Esophagus muscularis mucosa (tissue), 4 donors: ENCODE data around the gene COQ10B. TPM values are rescaled to one million over a fixed set of nuclear protein-coding genes. Genes with fewer than 3 reads are reported as not detected.

ENCODE experiments used
- DNase-seq: peaks from one replicate; pipeline ENCODE4 v3.0.0-alpha.2; 2017; ENCODE audit errors: extremely low spot score
- H3K27ac ChIP-seq, 4 donors: fragments of 200-600 bp; sonication (generic); replicated peaks in 1 of 4; 1 replicate in 3 of 4; 2 replicates in 1 of 4; pipeline ENCODE4 v1.5.1; 2016 to 2019; ENCODE audit warnings: mild to moderate bottlenecking in 1 of 4
- H3K27me3 ChIP-seq, 4 donors: fragments of 200-600 bp; sonication (generic); one replicate each; pipeline versions ENCODE4 v1.5.1 to v1.6.0; 2016 to 2019
- H3K36me3 ChIP-seq, 4 donors: fragments of 200-600 bp; sonication (generic); one replicate each; pipeline ENCODE4 v1.5.1; 2016 to 2019
- H3K4me1 ChIP-seq, 4 donors: fragments of 200-600 bp; sonication (generic); one replicate each; pipeline ENCODE4 v1.5.1; 2016 to 2019
- H3K4me3 ChIP-seq, 4 donors: fragments of 200-600 bp; sonication (generic); 1 replicate in 2 of 4; 2 replicates in 2 of 4; pipeline ENCODE4 v1.5.1; 2016 to 2019; ENCODE audit warnings: mild to moderate bottlenecking in 4 of 4, moderate library complexity in 1 of 4
- H3K9me3 ChIP-seq, 4 donors: fragments of 200-600 bp; sonication (generic); 1 replicate in 3 of 4; 2 replicates in 1 of 4; pipeline ENCODE4 v1.5.1; 2016 to 2019
- EP300 ChIP-seq: sonication (generic); formaldehyde crosslinking; IDR thresholded peaks from one replicate; pipeline ENCODE4 v1.6.1; 2017; ENCODE audit warnings: antibody characterized with exemption
- POLR2A ChIP-seq: fragments of 450-650 bp; IDR thresholded peaks from one replicate; pipeline ENCODE4 v1.6.1; 2017; ENCODE audit warnings: antibody characterized with exemption, moderate library complexity, mild to moderate bottlenecking, low read depth
- POLR2AphosphoS5 ChIP-seq, 2 donors: sonication (generic); formaldehyde crosslinking; IDR thresholded peaks; one replicate each; pipeline ENCODE4 v1.6.1; 2017; ENCODE audit warnings: antibody characterized with exemption in 2 of 2
- WGBS: methylation state at CpG from one replicate; pipeline ENCODE4 v1.1.5; 2018; 5-methylcytosine and 5-hydroxymethylcytosine counted together
- intact Hi-C: fragments of 100-400 bp; cut with DNase I; formaldehyde crosslinking; loops from one replicate; pipeline ENCODE4 v1.15.1; 2023
- total RNA-seq, 4 donors: library from RNA; depleted of rRNA; stranded (reverse); fragments of >200 nt; gene quantifications; one replicate each; pipeline versions ENCODE4 v1.1.0 to v1.2.1, GENCODE V29; 2016
- TF ChIP-seq, protein P1 (sequence below), 3 experiments: fragments of 200-600 bp in 2 of 3; fragments of 450-650 bp in 1 of 3; sonication (generic) in 2 of 3; IDR thresholded peaks; one replicate each; pipeline ENCODE4 v1.5.1; 2017 to 2019; ENCODE audit warnings: antibody characterized with exemption in 3 of 3, mild to moderate bottlenecking in 2 of 3, moderate library complexity in 1 of 3

COQ10B gene
- total RNA-seq, result 10 to 100 TPM; 27.0 to 58.8 (median 43.8) TPM

DNA sequence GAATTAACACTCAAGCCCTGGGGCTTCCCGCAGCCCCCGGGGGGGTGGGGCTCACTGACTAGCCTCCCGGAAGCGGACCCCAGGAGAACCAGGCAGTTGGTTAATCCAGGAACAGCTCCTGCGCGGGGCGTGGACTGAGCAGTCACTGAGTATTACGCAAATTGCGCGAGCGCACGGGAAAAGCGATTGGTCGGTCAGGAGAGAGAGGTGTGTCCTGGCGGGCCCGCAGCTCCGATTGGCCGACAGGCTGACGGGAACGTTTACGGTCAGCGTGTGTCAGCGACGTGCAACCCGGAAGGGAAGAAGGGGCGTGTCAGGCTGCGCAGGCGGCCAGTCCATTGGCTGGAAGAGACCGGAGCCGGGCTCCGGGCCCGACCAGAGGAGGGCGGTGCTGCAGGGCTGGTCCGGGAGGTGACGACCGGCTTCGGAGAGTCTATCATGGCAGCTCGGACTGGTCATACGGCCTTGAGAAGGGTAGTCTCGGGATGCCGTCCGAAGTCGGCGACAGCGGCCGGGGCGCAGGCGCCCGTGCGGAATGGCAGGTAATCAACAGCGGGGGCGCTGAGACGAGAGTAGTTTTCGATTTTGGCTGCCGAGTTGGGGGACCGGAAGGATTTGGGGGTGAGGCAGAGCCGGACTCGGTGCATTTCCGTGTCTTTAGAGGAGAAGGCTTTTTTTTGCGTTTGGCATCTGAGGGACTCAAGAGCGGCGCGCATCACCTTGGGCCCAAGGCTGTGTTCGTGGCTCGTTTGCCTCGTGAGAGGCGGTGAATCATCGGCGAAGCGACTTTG is at the start of gene COQ10B:
Gene COQ10B, plus strand, starts transcription at position 430 of the 791 bp plus-strand sequence. Its CDS starts 9 bp downstream, at position 439.
- Histone ChIP-seq H3K4me1 (peaks cover 17 to 44% (median 34%) of the 10 kb centered on the region in 4 donors), H3K4me3 (peak within 1 kb of the TSS; percentile 75 to 87 (median 80)), H3K9me3 (no peaks in the 10 kb centered on the region), H3K27me3 (no peaks in the 10 kb centered on the region), H3K27ac (peak within 1 kb of the TSS; percentile 97 to 100 (median 100)), H3K36me3 (no peaks in the 10 kb centered on the region)
- peak; percentile 100 for DNase-seq
- TF ChIP-seq, protein P1, sequence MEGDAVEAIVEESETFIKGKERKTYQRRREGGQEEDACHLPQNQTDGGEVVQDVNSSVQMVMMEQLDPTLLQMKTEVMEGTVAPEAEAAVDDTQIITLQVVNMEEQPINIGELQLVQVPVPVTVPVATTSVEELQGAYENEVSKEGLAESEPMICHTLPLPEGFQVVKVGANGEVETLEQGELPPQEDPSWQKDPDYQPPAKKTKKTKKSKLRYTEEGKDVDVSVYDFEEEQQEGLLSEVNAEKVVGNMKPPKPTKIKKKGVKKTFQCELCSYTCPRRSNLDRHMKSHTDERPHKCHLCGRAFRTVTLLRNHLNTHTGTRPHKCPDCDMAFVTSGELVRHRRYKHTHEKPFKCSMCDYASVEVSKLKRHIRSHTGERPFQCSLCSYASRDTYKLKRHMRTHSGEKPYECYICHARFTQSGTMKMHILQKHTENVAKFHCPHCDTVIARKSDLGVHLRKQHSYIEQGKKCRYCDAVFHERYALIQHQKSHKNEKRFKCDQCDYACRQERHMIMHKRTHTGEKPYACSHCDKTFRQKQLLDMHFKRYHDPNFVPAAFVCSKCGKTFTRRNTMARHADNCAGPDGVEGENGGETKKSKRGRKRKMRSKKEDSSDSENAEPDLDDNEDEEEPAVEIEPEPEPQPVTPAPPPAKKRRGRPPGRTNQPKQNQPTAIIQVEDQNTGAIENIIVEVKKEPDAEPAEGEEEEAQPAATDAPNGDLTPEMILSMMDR (IDR thresholded peaks at IDR 0.05), result peak; percentile 26 to 38 (median 32)
- TF ChIP-seq EP300, result peak; percentile 73
- peak; percentile 97 to 99 for TF ChIP-seq POLR2AphosphoS5 (IDR thresholded peaks at IDR 0.05)
- peak; percentile 83 for TF ChIP-seq POLR2A
- intact Hi-C loops, result loop anchor here (10.0 kb wide), 1 partner anchor 251 kb away; the partner anchor contains the start of gene MARS2
- 0% methylated on average over 21 of the region's 70 CpGs for WGBS

DNA sequence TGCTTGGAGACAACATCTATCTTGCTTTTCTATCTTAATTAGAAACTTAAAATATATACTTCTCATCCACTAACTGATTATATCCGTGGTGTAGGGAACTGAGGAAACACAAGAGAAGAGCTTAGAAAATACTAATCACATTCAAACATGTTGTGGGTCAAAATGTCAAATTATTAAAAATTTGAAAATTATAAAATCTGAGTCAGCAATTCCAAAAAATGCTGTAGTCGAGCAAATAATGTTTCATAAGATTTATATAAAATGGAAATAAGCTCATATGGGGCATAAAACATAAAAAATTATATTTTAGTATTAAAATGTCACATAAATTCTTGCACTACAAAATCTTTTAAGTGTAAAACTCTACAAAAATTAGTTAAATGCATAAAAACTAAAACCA is 47.8 kb upstream of the COQ10B start:
- no peak for DNase-seq
- no peak for TF ChIP-seq EP300
- TF ChIP-seq POLR2A, result no peak
- no peak for TF ChIP-seq POLR2AphosphoS5 (IDR thresholded peaks at IDR 0.05)
- TF ChIP-seq, protein P1 (IDR thresholded peaks at IDR 0.05), result no peak
- no peaks in the 10 kb centered on the region for H3K4me1 ChIP-seq
- peaks cover 96 to 100% (median 98%) of the 10 kb centered on the region in 4 donors for H3K36me3 ChIP-seq
- H3K27ac ChIP-seq, result no peak overlapping the region
- H3K27me3 ChIP-seq, result no peaks in the 10 kb centered on the region
- intact Hi-C loops, result loop anchor here (10.0 kb wide), 1 partner anchor 631 kb away; no protein-coding TSS in a partner anchor
- H3K9me3 ChIP-seq, result no peaks in the 10 kb centered on the region
- 85% methylated on average over 2 of the region's 2 CpGs for WGBS
- no peak overlapping the region for H3K4me3 ChIP-seq

DNA sequence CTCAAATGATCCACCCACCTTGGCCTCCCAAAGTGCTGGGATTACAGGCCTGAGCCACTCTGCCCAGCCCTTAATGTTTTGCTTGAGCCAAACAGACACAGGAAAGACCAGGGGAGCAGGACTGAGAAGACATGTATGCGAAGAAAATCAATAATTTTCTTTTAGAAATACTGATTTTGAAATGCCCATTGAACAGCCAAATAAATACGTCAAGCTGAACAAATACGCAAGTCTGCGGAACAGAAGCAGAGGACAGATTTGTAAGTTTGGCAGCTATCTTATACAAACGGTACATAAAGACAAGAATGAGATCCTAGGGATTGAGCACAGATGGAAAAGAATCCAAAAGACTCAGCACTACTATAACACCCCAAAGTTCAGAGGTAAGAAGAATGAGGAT is 39.3 kb upstream of the COQ10B start:
- Histone ChIP-seq H3K9me3 (no peaks in the 10 kb centered on the region), H3K36me3 (peaks cover 89 to 100% (median 98%) of the 10 kb centered on the region in 4 donors), H3K27ac (no peak overlapping the region), H3K4me3 (no peak overlapping the region), H3K27me3 (no peaks in the 10 kb centered on the region), H3K4me1 (peaks cover 0 to 5% (median 2%) of the 10 kb centered on the region in 4 donors)
- WGBS, result 87% methylated on average over 5 of the region's 5 CpGs
- no peak for DNase-seq
- TF ChIP-seq POLR2A (no peak), POLR2AphosphoS5 (IDR thresholded peaks at IDR 0.05) (no peak), EP300 (no peak)
- TF ChIP-seq, protein P1 (IDR thresholded peaks at IDR 0.05), result no peak
- intact Hi-C loops, result no loop called here

DNA sequence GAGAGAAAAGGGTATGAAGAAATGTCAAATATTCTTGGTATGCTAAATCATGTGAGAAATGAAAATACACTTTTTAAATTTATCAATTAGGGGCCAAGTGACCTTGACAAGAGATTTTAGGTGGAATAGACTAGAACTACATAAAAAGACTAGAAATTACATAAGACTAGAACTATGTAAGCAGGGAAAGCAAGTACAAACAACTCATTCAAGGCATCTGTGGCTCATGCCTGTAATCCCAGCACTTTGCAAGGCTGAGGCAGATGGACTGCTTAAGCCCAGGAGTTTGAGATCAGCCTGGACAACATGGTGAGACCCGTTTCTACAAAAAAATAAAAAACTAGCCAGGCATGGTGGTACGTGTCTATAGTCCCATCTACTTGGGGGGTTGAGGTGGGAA is 38.8 kb upstream of the COQ10B start:
- WGBS, result 83% methylated on average over 2 of the region's 2 CpGs
- Histone ChIP-seq H3K27ac (no peak overlapping the region), H3K9me3 (no peaks in the 10 kb centered on the region), H3K4me1 (peaks cover 0 to 5% (median 2%) of the 10 kb centered on the region in 4 donors), H3K27me3 (no peaks in the 10 kb centered on the region), H3K36me3 (peaks cover 89 to 100% (median 98%) of the 10 kb centered on the region in 4 donors), H3K4me3 (no peak overlapping the region)
- intact Hi-C loops, result no loop called here
- DNase-seq, result no peak
- TF ChIP-seq POLR2A (no peak), EP300 (no peak), POLR2AphosphoS5 (IDR thresholded peaks at IDR 0.05) (no peak)
- TF ChIP-seq, protein P1 (IDR thresholded peaks at IDR 0.05), result no peak
